GM10248 (cell line): ENCODE data around the gene ADCY7.

Experiments used
- CTCF ChIA-PET: fragments of 300-600 bp; sonication (Branson Sonifier 250); formaldehyde crosslinking; extraction: SDS; loops from one replicate; lab custom pipeline; 2021; ENCODE audit warnings: antibody characterized with exemption; lab: Yijun Ruan, JAX
- POLR2A ChIA-PET: fragments of 350-650 bp; sonication (Branson Sonifier 250); formaldehyde crosslinking; extraction: SDS; loops from one replicate; lab custom pipeline; 2020; ENCODE audit warnings: antibody characterized with exemption; lab: Yijun Ruan, JAX
- DNase-seq: peaks from one replicate; pipeline ENCODE4 v3.0.0; 2012; ENCODE audit errors: extremely low spot score
- CTCF ChIP-seq: IDR thresholded peaks from 2 replicates; pipeline ENCODE4 v1.5.1; 2012; ENCODE audit warnings: mild to moderate bottlenecking, low read depth; ENCODE audit errors: extremely low read depth, missing control alignments, control extremely low read depth

ADCY7 gene

GRCh38 chr16:50266337-50267091 lies at the start of gene ADCY7:
Gene ADCY7, plus strand, starts transcription at chr16:50266551. Its CDS starts 21,629 bp downstream, at chr16:50288180.
- peak; percentile 83 for DNase-seq
- CTCF ChIA-PET: interaction anchor here (1.0 to 2.0 kb wide), 4 partner anchors 8 to 540 kb away, joined by 3 to 9 read pairs (median 4); no protein-coding TSS in a partner anchor
- no peak for TF ChIP-seq CTCF
- POLR2A ChIA-PET: interaction anchor here (0.5 kb wide), 1 partner anchor 18 kb away, joined by 3 read pairs; no protein-coding TSS in a partner anchor

- TF ChIP-seq CTCF: no peak
- CTCF ChIA-PET: interaction anchor here (3.6 kb wide), 1 partner anchor 8 kb away, joined by 29 read pairs; no protein-coding TSS in a partner anchor
- POLR2A ChIA-PET: no interaction called here
- no peak for DNase-seq
Measured at GRCh38 chr16:50219402-50219975, 46.9 kb upstream of the ADCY7 start.

- no peak for TF ChIP-seq CTCF
- ChIA-PET CTCF (interaction anchor here (1.1 to 1.4 kb wide), 3 partner anchors 13 to 26 kb away, joined by 3 to 4 read pairs (median 4); no protein-coding TSS in a partner anchor), POLR2A (no interaction called here)
- no peak for DNase-seq
Measured at GRCh38 chr16:50224286-50224685, 42.1 kb upstream of the ADCY7 start.

- DNase-seq: no peak
- TF ChIP-seq CTCF: no peak
- POLR2A ChIA-PET: no interaction called here
- CTCF ChIA-PET: interaction anchor here (0.8 kb wide), 3 partner anchors 11 to 17 kb away, joined by 3 to 6 read pairs (median 4); no protein-coding TSS in a partner anchor
Measured at GRCh38 chr16:50227120-50227519, 39.2 kb upstream of the ADCY7 start.

- TF ChIP-seq CTCF: no peak
- CTCF ChIA-PET: interaction anchor here (0.8 kb wide), 3 partner anchors 11 to 17 kb away, joined by 3 to 6 read pairs (median 4); no protein-coding TSS in a partner anchor
- POLR2A ChIA-PET: no interaction called here
Measured at GRCh38 chr16:50227665-50228064, 38.7 kb upstream of the ADCY7 start.

GRCh38 chr16:50228364-50228868 lies 37.9 kb upstream of the ADCY7 start:
- TF ChIP-seq CTCF: no peak
- no peak for DNase-seq
- ChIA-PET POLR2A (no interaction called here), CTCF (interaction anchor here (1.9 kb wide), 1 partner anchor 18 kb away, joined by 12 read pairs; no protein-coding TSS in a partner anchor)

More at GRCh38 chr16:50227665-50228064, 38.7 kb upstream of the ADCY7 start:
- DNase-seq: no peak
